Measurements from ENCODE around the gene HAUS7. TPM values are rescaled to one million over a fixed set of nuclear protein-coding genes. Genes with fewer than 3 reads are reported as not detected.

HAUS7 gene
- total RNA-seq, 2 experiments from 2014 or later: 63.5 to 68.5 TPM

DNA sequence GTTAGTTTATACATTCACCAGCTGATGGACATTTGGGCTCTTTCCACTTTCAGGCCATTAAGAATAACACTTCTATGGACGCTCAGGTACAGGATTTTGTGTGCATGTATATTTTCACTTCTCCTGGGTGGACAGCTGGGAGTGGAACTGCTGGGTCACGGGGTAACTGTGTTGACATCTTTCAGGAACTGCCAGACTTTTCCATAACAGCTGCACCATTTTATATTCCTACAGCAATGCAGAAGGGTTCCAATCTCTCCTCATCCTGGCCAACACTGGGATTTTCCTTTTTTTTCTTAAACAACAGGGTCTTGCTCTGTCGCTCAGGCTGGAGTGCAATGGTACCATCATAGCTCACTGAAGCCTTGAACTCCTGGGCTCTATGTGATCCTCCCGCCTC is 11.9 kb downstream of the HAUS7 start:
- no peaks in the 10 kb centered on the region for H3K27me3 Mint-ChIP-seq (ENCODE audit: low read depth)
- no peaks in the 10 kb centered on the region for H3K4me1 Mint-ChIP-seq (ENCODE audit: low read depth)
- H3K27ac Mint-ChIP-seq: no peak overlapping the region
- intact Hi-C loops (cut with micrococcal nuclease): no loop called here
- CTCF ChIA-PET: interaction anchor here (1.0 to 1.5 kb wide), 2 partner anchors 49 to 426 kb away, joined by 3 read pairs; no protein-coding TSS in a partner anchor
- H3K4me3 Mint-ChIP-seq: no peak overlapping the region
- H3K9me3 Mint-ChIP-seq: no peaks in the 10 kb centered on the region
- DNase-seq: no peak
- peaks cover 7% of the 10 kb centered on the region for H3K36me3 Mint-ChIP-seq (ENCODE audit: low read depth)

GRCh38 chrX:153457827-153458466 is 12.4 kb downstream of the HAUS7 start:
- CTCF ChIA-PET: interaction anchor here (1.0 to 1.5 kb wide), 2 partner anchors 50 to 425 kb away, joined by 3 read pairs; no protein-coding TSS in a partner anchor
- intact Hi-C loops (cut with micrococcal nuclease): no loop called here
- H3K27me3 Mint-ChIP-seq (ENCODE audit: low read depth): no peaks in the 10 kb centered on the region
- DNase-seq: no peak
- H3K9me3 Mint-ChIP-seq: no peaks in the 10 kb centered on the region
- H3K4me3 Mint-ChIP-seq: no peak overlapping the region
- no peaks in the 10 kb centered on the region for H3K4me1 Mint-ChIP-seq (ENCODE audit: low read depth)
- H3K27ac Mint-ChIP-seq: no peak overlapping the region
- peaks cover 4% of the 10 kb centered on the region for H3K36me3 Mint-ChIP-seq (ENCODE audit: low read depth)

DNA sequence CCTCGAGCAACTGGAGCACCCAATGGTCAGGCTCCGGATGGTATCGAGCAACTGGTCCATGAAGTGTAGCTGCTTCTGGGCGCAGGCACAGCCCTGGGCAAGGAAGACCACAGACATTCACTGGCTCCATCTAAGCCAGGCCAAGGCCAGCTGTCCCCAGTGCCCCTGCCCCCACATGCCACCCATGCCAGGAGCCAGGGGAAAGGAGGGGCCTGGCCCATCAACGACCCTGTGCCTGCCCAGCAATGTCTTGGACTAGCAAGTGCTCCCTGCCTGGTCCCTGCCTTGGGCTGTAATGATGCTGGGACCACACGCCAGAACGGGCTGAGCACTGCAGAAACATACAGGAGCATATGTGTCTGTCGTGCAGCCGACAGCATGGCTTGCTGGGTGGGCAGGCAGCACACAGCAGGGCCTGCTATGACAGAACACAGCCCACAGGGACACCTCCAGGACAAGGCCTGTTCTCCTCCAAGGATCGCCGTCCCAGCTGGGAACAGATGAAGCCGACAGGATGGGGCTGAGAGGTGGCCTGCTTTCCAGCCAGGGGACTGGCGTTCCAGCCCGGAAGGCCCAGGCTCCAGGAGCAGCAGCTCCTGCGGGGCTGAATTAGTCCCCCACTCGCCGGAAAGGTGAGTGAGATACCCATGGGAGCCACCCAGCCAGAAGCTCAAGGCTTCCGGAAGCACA is 13.1 kb downstream of the HAUS7 start:
- H3K27ac Mint-ChIP-seq: no peak overlapping the region
- H3K4me3 Mint-ChIP-seq: no peak overlapping the region
- H3K4me1 Mint-ChIP-seq (ENCODE audit: low read depth): no peaks in the 10 kb centered on the region
- no peaks in the 10 kb centered on the region for H3K9me3 Mint-ChIP-seq
- no peaks in the 10 kb centered on the region for H3K27me3 Mint-ChIP-seq (ENCODE audit: low read depth)
- DNase-seq: no peak
- peaks cover 4% of the 10 kb centered on the region for H3K36me3 Mint-ChIP-seq (ENCODE audit: low read depth)
- intact Hi-C loops (cut with micrococcal nuclease): no loop called here
- CTCF ChIA-PET: interaction anchor here (1.0 to 1.5 kb wide), 2 partner anchors 51 to 425 kb away, joined by 3 read pairs; no protein-coding TSS in a partner anchor

- no peak for DNase-seq
- Mint-ChIP-seq H3K4me3 (no peak overlapping the region), H3K9me3 (no peaks in the 10 kb centered on the region), H3K36me3 (ENCODE audit: low read depth) (peaks cover 4% of the 10 kb centered on the region), H3K27ac (no peak overlapping the region), H3K27me3 (ENCODE audit: low read depth) (no peaks in the 10 kb centered on the region), H3K4me1 (ENCODE audit: low read depth) (no peaks in the 10 kb centered on the region)
- intact Hi-C loops (cut with micrococcal nuclease): no loop called here
- CTCF ChIA-PET: no interaction called here
These were observed 13.7 kb downstream of the HAUS7 start for GRCh38 chrX:153456704-153457103.

DNA sequence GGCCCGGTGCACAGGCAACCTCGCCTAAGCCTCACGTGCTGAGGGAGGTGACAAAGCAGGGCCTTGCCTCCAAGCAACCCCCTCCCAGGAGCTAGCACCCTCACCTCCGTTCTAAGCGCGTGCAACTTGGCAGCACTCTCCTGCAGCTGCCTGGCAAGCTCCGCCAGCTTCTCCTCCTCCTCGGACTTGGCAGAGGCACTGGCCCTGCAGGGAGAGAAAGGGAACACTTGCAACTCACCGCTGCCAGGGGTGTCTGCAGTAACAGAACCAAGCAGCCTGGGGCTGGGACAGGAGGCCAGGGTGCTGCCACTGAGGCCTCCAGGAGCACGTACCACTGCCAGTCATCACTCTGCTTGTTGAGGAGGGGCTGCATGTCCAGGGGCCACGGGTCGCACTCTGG is 14.2 kb downstream of the HAUS7 start:
- Mint-ChIP-seq H3K4me3 (no peak overlapping the region), H3K27me3 (ENCODE audit: low read depth) (no peaks in the 10 kb centered on the region), H3K9me3 (no peaks in the 10 kb centered on the region), H3K36me3 (ENCODE audit: low read depth) (peaks cover 4% of the 10 kb centered on the region), H3K27ac (no peak overlapping the region), H3K4me1 (ENCODE audit: low read depth) (no peaks in the 10 kb centered on the region)
- no peak for DNase-seq
- intact Hi-C loops (cut with micrococcal nuclease): no loop called here
- CTCF ChIA-PET: interaction anchor here (0.9 kb wide), 1 partner anchor 55 kb away, joined by 3 read pairs; no protein-coding TSS in a partner anchor

DNA sequence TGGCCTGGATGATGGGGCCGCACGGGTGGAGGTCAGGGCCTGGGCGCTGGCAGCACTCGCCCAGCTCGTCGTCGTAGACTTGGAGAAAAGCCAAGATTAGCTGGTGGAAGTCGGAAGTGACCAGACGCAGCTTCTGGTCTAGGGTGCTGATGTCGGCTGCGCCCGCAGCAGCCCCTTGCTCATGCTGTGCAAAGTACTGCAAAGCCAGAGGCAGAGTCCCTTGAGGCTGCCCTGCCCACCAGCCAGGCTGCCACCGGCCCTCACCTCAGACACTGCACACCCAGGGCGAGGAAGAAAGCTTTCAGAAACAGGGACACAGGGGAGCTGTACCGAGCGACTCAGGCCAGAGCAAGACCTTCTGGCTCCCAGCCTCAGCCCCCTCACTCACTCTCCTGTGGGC is 14.8 kb downstream of the HAUS7 start:
- DNase-seq: no peak
- no peak overlapping the region for H3K27ac Mint-ChIP-seq
- intact Hi-C loops (cut with micrococcal nuclease): no loop called here
- CTCF ChIA-PET: interaction anchor here (0.9 kb wide), 1 partner anchor 56 kb away, joined by 3 read pairs; no protein-coding TSS in a partner anchor
- H3K4me1 Mint-ChIP-seq (ENCODE audit: low read depth): no peaks in the 10 kb centered on the region
- H3K36me3 Mint-ChIP-seq (ENCODE audit: low read depth): peaks cover 4% of the 10 kb centered on the region
- H3K9me3 Mint-ChIP-seq: no peaks in the 10 kb centered on the region
- no peak overlapping the region for H3K4me3 Mint-ChIP-seq
- no peaks in the 10 kb centered on the region for H3K27me3 Mint-ChIP-seq (ENCODE audit: low read depth)

- no peaks in the 10 kb centered on the region for H3K9me3 Mint-ChIP-seq
- H3K36me3 Mint-ChIP-seq (ENCODE audit: low read depth): peaks cover 4% of the 10 kb centered on the region
- no peaks in the 10 kb centered on the region for H3K27me3 Mint-ChIP-seq (ENCODE audit: low read depth)
- no peak overlapping the region for H3K4me3 Mint-ChIP-seq
- DNase-seq: no peak
- CTCF ChIA-PET: interaction anchor here (0.9 kb wide), 1 partner anchor 56 kb away, joined by 3 read pairs; no protein-coding TSS in a partner anchor
- H3K4me1 Mint-ChIP-seq (ENCODE audit: low read depth): no peaks in the 10 kb centered on the region
- no peak overlapping the region for H3K27ac Mint-ChIP-seq
- intact Hi-C loops (cut with micrococcal nuclease): no loop called here
These were observed 15.3 kb downstream of the HAUS7 start for GRCh38 chrX:153454901-153455550.

DNA sequence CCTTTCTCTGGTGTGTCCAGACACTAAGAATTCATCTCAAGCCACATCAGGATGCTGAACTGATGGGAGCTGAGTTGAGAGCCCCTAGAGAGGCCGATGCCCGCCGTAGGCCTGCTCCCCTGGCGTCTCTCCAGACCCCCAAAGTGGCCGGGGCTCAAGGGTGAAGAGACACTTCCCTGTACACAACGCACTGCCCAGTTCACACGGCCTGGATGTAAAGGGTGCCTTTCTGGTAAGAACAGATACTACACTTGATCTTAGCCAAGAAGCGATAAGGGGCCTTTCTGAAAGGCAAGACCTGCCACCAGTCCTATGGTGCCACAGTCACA is 19.5 kb downstream of the HAUS7 start:
- Mint-ChIP-seq H3K9me3 (no peaks in the 10 kb centered on the region), H3K4me1 (ENCODE audit: low read depth) (no peaks in the 10 kb centered on the region), H3K36me3 (ENCODE audit: low read depth) (no peaks in the 10 kb centered on the region), H3K27me3 (ENCODE audit: low read depth) (no peaks in the 10 kb centered on the region), H3K27ac (no peak overlapping the region), H3K4me3 (no peak overlapping the region)
- CTCF ChIA-PET: no interaction called here
- intact Hi-C loops (cut with micrococcal nuclease): no loop called here
- DNase-seq: no peak

GRCh38 chrX:153450114-153450948 is 20.0 kb downstream of the HAUS7 start:
- CTCF ChIA-PET: no interaction called here
- H3K4me1 Mint-ChIP-seq (ENCODE audit: low read depth): no peaks in the 10 kb centered on the region
- H3K27ac Mint-ChIP-seq: no peak overlapping the region
- no peak overlapping the region for H3K4me3 Mint-ChIP-seq
- H3K27me3 Mint-ChIP-seq (ENCODE audit: low read depth): no peaks in the 10 kb centered on the region
- no peak for DNase-seq
- H3K9me3 Mint-ChIP-seq: no peaks in the 10 kb centered on the region
- no peaks in the 10 kb centered on the region for H3K36me3 Mint-ChIP-seq (ENCODE audit: low read depth)
- intact Hi-C loops (cut with micrococcal nuclease): no loop called here

DNA sequence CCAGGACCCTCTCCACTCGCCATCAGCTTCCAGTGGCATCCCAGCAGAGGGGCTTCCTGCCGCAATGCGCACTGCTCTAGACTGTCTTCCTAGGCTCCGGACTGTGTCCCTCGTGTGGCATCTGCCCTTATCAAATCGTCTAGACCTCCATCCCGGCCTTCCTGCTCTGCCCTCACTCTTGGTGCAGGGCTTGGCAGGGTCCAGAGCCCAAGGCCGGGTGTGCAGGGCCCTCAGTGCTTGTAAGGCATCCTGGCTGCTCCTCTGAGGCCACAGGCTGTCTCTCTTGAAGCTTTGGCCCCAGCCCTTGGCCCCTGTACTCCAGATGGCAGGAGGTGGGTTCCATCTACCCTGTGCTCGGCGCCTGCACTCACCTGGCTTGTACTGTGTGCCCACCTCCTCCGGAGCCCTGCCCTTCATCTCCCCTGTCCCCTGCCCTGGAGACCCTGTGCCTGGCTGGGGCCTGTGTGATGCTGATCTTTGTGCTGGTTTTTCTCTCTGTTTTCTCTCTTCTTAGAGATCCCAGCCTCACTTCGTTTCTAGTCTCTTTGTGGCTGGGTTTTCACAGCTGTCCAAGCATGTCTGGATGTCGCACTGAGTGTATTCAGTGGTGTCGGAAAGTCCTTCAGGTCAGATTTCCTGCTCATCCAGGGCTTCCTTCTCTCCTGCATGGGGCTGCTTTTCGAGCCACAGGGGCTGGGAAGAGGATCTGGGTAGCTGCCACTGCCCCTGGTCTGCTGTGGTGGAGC is 20.8 kb downstream of the HAUS7 start:
- Mint-ChIP-seq H3K4me1 (ENCODE audit: low read depth) (no peaks in the 10 kb centered on the region), H3K9me3 (no peaks in the 10 kb centered on the region), H3K27ac (no peak overlapping the region), H3K27me3 (ENCODE audit: low read depth) (no peaks in the 10 kb centered on the region), H3K36me3 (ENCODE audit: low read depth) (no peaks in the 10 kb centered on the region), H3K4me3 (no peak overlapping the region)
- intact Hi-C loops (cut with micrococcal nuclease): no loop called here
- CTCF ChIA-PET: no interaction called here
- no peak for DNase-seq

- Mint-ChIP-seq H3K9me3 (no peaks in the 10 kb centered on the region), H3K4me1 (ENCODE audit: low read depth) (no peaks in the 10 kb centered on the region), H3K36me3 (ENCODE audit: low read depth) (no peaks in the 10 kb centered on the region), H3K4me3 (no peak overlapping the region), H3K27me3 (ENCODE audit: low read depth) (no peaks in the 10 kb centered on the region), H3K27ac (no peak overlapping the region)
- CTCF ChIA-PET: no interaction called here
- DNase-seq: no peak
- intact Hi-C loops (cut with micrococcal nuclease): no loop called here
These were observed 21.6 kb downstream of the HAUS7 start for GRCh38 chrX:153448556-153449367.
